Forelimb muscle (tissue), 1 donor: ENCODE data around the gene HSPA4L. TPM values are rescaled to one million over a fixed set of nuclear protein-coding genes. Genes with fewer than 3 reads are reported as not detected.

Source experiments
- DNase-seq: peaks from one replicate; pipeline ENCODE4 v3.0.0-alpha.2; 2013; ENCODE audit warnings: low read depth
- polyA plus RNA-seq: library from polyadenylated mRNA; unstranded; fragments of 120-200 nt; gene quantifications from one replicate; pipeline ENCODE4 v1.2.1, GENCODE V29; 2013; ENCODE audit not compliant: insufficient read length

The HSPA4L gene
- 9.0 TPM for polyA plus RNA-seq

- DNase-seq, result peak; percentile 72
These were observed at the start of gene HSPA4L for GRCh38 chr4:127782275-127783025. Gene HSPA4L (plus strand): TSS chr4:127782322. CDS start chr4:127782551, 229 bp downstream.

- peak; percentile 16 for DNase-seq
These were observed 49.3 kb upstream of the HSPA4L start for GRCh38 chr4:127732623-127733328.

GRCh38 chr4:127734976-127735375 is 47.1 kb upstream of the HSPA4L start:
- no peak for DNase-seq

- no peak for DNase-seq
These were observed 44.8 kb upstream of the HSPA4L start for GRCh38 chr4:127737295-127737694.

GRCh38 chr4:127741247-127741646 is 40.9 kb upstream of the HSPA4L start:
- DNase-seq, result no peak

GRCh38 chr4:127747883-127748282 is 34.2 kb upstream of the HSPA4L start:
- no peak for DNase-seq

- no peak for DNase-seq
These were observed 33.2 kb upstream of the HSPA4L start for GRCh38 chr4:127748957-127749356.

- no peak for DNase-seq
These were observed 25.2 kb upstream of the HSPA4L start for GRCh38 chr4:127756906-127757305.

- DNase-seq, result no peak
These were observed 22.8 kb upstream of the HSPA4L start for GRCh38 chr4:127759228-127759820.

- no peak for DNase-seq
These were observed 22.2 kb upstream of the HSPA4L start for GRCh38 chr4:127759893-127760292.

- no peak for DNase-seq
These were observed 10.4 kb upstream of the HSPA4L start for GRCh38 chr4:127771535-127772275.

- no peak for DNase-seq
These were observed 9.1 kb upstream of the HSPA4L start for GRCh38 chr4:127772769-127773671.

- no peak for DNase-seq
These were observed 6.3 kb upstream of the HSPA4L start for GRCh38 chr4:127775843-127776242.

- no peak for DNase-seq
These were observed 5.5 kb upstream of the HSPA4L start for GRCh38 chr4:127776620-127777019.

- DNase-seq, result no peak
These were observed 4.6 kb upstream of the HSPA4L start for GRCh38 chr4:127777487-127777886.

GRCh38 chr4:127778102-127778501 is 4.0 kb upstream of the HSPA4L start:
- no peak for DNase-seq

- DNase-seq, result no peak
These were observed 1.5 kb upstream of the HSPA4L start for GRCh38 chr4:127780598-127780997.

- DNase-seq, result no peak
These were observed 660 bp upstream of the HSPA4L start for GRCh38 chr4:127781300-127782024.

GRCh38 chr4:127782025-127782274 is 172 bp upstream of the HSPA4L start:
- no peak for DNase-seq

GRCh38 chr4:127783026-127783769 is 1.1 kb downstream of the HSPA4L start:
- peak; percentile 84 for DNase-seq
